ENCODE measurements around the gene MAPK6. TPM values are rescaled to one million over a fixed set of nuclear protein-coding genes. Genes with fewer than 3 reads are reported as not detected.

MAPK6 gene
- total RNA-seq, 1 experiment from 2014 or later, result 35.9 TPM

GRCh38 chr15:52021892-52022540, 3.0 kb downstream of the MAPK6 start:
- no peak for DNase-seq
- peak overlapping the region; percentile 84 for H3K4me3 Mint-ChIP-seq (ENCODE audit: low read depth, unreplicated experiment)
- CTCF ChIA-PET, result interaction anchor here (0.7 kb wide), 1 partner anchor 57 kb away, joined by 3 read pairs; no protein-coding TSS in a partner anchor
- no TSS peak for BruUV-seq (replicated peaks)
- H3K4me1 Mint-ChIP-seq (ENCODE audit: low read depth, unreplicated experiment), result peaks cover 9% of the 10 kb centered on the region
- intact Hi-C loops (cut with micrococcal nuclease; ENCODE audit: unreplicated experiment), result no loop called here
- H3K36me3 Mint-ChIP-seq (ENCODE audit: insufficient read depth, unreplicated experiment), result peaks cover 29% of the 10 kb centered on the region
- peak overlapping the region; percentile 97 for H3K27ac Mint-ChIP-seq (ENCODE audit: unreplicated experiment)
- H3K9me3 Mint-ChIP-seq (ENCODE audit: low read depth, unreplicated experiment), result no peaks in the 10 kb centered on the region
- no peaks in the 10 kb centered on the region for H3K27me3 Mint-ChIP-seq (ENCODE audit: unreplicated experiment)
- TF ChIP-seq CTCF (IDR thresholded peaks at IDR 0.05; ENCODE audit: unreplicated experiment), result no peak

GRCh38 chr15:52023169-52023922, 4.3 kb downstream of the MAPK6 start:
- H3K27me3 Mint-ChIP-seq (ENCODE audit: unreplicated experiment), result no peaks in the 10 kb centered on the region
- peaks cover 30% of the 10 kb centered on the region for H3K36me3 Mint-ChIP-seq (ENCODE audit: insufficient read depth, unreplicated experiment)
- DNase-seq, result no peak
- H3K4me3 Mint-ChIP-seq (ENCODE audit: low read depth, unreplicated experiment), result peak overlapping the region; percentile 57
- H3K4me1 Mint-ChIP-seq (ENCODE audit: low read depth, unreplicated experiment), result peaks cover 8% of the 10 kb centered on the region
- no TSS peak for BruUV-seq (replicated peaks)
- no peak for TF ChIP-seq CTCF (IDR thresholded peaks at IDR 0.05; ENCODE audit: unreplicated experiment)
- H3K9me3 Mint-ChIP-seq (ENCODE audit: low read depth, unreplicated experiment), result no peaks in the 10 kb centered on the region
- peak overlapping the region; percentile 46 for H3K27ac Mint-ChIP-seq (ENCODE audit: unreplicated experiment)
- intact Hi-C loops (cut with micrococcal nuclease; ENCODE audit: unreplicated experiment), result no loop called here
- CTCF ChIA-PET, result interaction anchor here (0.7 kb wide), 1 partner anchor 117 kb away, joined by 4 read pairs; no protein-coding TSS in a partner anchor

GRCh38 chr15:52028431-52029093, 9.5 kb downstream of the MAPK6 start:
- TF ChIP-seq CTCF (IDR thresholded peaks at IDR 0.05; ENCODE audit: unreplicated experiment), result no peak
- Mint-ChIP-seq H3K27me3 (ENCODE audit: unreplicated experiment) (no peaks in the 10 kb centered on the region), H3K36me3 (ENCODE audit: insufficient read depth, unreplicated experiment) (peaks cover 18% of the 10 kb centered on the region), H3K9me3 (ENCODE audit: low read depth, unreplicated experiment) (no peaks in the 10 kb centered on the region), H3K4me1 (ENCODE audit: low read depth, unreplicated experiment) (peaks cover 21% of the 10 kb centered on the region), H3K27ac (ENCODE audit: unreplicated experiment) (peak overlapping the region; percentile 46), H3K4me3 (ENCODE audit: low read depth, unreplicated experiment) (no peak overlapping the region)
- BruUV-seq (replicated peaks), result no TSS peak
- DNase-seq, result no peak
- CTCF ChIA-PET, result no interaction called here
- intact Hi-C loops (cut with micrococcal nuclease; ENCODE audit: unreplicated experiment), result no loop called here

GRCh38 chr15:52030010-52030409, 11.0 kb downstream of the MAPK6 start:
- Mint-ChIP-seq H3K4me3 (ENCODE audit: low read depth, unreplicated experiment) (no peak overlapping the region), H3K9me3 (ENCODE audit: low read depth, unreplicated experiment) (peaks cover 2% of the 10 kb centered on the region), H3K27me3 (ENCODE audit: unreplicated experiment) (no peaks in the 10 kb centered on the region), H3K27ac (ENCODE audit: unreplicated experiment) (peak overlapping the region; percentile 12), H3K36me3 (ENCODE audit: insufficient read depth, unreplicated experiment) (peaks cover 29% of the 10 kb centered on the region), H3K4me1 (ENCODE audit: low read depth, unreplicated experiment) (peaks cover 21% of the 10 kb centered on the region)
- intact Hi-C loops (cut with micrococcal nuclease; ENCODE audit: unreplicated experiment), result no loop called here
- DNase-seq, result no peak
- BruUV-seq (replicated peaks), result no TSS peak
- CTCF ChIA-PET, result no interaction called here
- TF ChIP-seq CTCF (IDR thresholded peaks at IDR 0.05; ENCODE audit: unreplicated experiment), result no peak
